Epithelial cell of esophagus (primary cell): ENCODE results near the gene GYPC.
A peak's percentile ranks its signal among the peaks of the same experiment; 100 is the strongest.

Experiments
- DNase-seq: peaks from one replicate; pipeline ENCODE4 v3.0.0; 2010; ENCODE audit warnings: low read depth
- H3K4me3 ChIP-seq: 2 replicates; pipeline ENCODE4 v1.5.1; 2011; ENCODE audit warnings: mild to moderate bottlenecking, low read length, control low read depth
- TF ChIP-seq, protein P1 (sequence below): IDR thresholded peaks from 2 replicates; pipeline ENCODE4 v1.5.1; 2011; ENCODE audit warnings: low read depth, mild to moderate bottlenecking, low read length, control low read depth, inconsistent platforms; ENCODE audit not compliant: insufficient read depth; ENCODE audit errors: missing control alignments

Gene GYPC

DNA sequence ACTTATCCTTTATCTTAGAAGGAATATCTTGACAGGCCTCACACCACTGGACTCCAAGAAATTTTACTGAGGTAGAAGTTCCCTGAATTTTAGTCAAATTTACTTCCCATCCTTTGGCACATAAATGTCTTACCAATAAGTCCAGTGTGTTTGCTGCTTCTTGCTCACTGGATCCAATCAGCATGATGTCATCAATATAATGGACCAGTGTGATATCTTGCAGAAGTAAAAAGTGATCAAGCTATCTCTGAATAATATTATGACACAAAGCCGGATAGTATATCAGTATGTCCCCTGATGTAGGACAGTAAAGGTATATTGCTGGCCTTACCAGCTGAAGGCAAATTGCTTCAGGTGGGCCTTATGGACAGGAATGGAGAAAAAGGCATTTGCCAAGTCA lies 6.9 kb upstream of the GYPC start:
- DNase-seq = no peak
- H3K4me3 ChIP-seq = no peak overlapping the region
- TF ChIP-seq, protein P1, sequence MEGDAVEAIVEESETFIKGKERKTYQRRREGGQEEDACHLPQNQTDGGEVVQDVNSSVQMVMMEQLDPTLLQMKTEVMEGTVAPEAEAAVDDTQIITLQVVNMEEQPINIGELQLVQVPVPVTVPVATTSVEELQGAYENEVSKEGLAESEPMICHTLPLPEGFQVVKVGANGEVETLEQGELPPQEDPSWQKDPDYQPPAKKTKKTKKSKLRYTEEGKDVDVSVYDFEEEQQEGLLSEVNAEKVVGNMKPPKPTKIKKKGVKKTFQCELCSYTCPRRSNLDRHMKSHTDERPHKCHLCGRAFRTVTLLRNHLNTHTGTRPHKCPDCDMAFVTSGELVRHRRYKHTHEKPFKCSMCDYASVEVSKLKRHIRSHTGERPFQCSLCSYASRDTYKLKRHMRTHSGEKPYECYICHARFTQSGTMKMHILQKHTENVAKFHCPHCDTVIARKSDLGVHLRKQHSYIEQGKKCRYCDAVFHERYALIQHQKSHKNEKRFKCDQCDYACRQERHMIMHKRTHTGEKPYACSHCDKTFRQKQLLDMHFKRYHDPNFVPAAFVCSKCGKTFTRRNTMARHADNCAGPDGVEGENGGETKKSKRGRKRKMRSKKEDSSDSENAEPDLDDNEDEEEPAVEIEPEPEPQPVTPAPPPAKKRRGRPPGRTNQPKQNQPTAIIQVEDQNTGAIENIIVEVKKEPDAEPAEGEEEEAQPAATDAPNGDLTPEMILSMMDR = no peak

DNA sequence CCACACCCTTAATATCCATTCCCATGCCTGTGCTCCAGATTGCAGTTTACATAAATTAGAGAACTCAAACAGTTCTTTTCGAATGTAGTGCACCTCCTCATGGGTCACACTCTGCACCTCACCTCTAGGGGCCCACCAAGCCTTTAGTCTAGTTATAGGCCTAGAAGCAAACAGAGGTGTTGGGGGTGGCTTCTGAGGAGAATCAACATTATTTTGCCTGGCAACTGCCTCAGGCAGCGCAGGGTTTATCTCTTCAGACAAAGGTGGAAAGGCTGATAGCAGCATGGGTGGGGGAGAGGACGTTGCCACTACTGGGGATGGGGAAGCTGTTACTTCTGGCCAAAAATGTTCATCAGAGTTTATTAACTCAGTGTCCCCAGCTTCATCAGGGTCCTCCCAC lies 5.0 kb upstream of the GYPC start:
- TF ChIP-seq, protein P1 = no peak

DNA sequence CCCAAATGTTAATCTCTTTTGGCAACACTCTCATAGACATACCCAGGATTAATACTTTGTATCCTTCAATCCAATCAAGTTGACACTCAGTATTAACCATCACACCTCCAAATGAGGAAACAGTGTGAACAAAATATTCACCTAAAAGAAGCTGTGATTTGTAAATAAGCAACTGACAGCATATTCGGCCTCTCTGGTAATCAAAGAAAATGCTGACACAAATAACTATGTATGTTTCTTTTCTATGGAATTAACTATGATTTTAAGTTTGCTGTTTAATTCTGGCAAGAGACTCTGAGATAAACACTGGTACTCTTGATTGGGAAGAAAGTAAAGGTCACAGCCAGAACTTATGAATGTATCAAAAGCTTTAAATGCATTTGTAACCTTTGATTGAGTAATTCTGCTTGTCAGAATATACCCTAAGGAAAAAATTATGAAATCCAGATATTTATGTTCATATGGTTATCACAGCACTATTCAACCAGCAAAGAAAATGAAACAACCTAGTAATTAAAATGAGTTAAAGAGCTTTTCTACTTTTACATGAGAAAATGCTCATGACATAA lies 3.6 kb upstream of the GYPC start:
- no peak overlapping the region for H3K4me3 ChIP-seq
- no peak for DNase-seq
- TF ChIP-seq, protein P1 = no peak

More for the DNA sequence above, 5.0 kb upstream of the GYPC start:
- no peak overlapping the region for H3K4me3 ChIP-seq
- no peak for DNase-seq

DNA sequence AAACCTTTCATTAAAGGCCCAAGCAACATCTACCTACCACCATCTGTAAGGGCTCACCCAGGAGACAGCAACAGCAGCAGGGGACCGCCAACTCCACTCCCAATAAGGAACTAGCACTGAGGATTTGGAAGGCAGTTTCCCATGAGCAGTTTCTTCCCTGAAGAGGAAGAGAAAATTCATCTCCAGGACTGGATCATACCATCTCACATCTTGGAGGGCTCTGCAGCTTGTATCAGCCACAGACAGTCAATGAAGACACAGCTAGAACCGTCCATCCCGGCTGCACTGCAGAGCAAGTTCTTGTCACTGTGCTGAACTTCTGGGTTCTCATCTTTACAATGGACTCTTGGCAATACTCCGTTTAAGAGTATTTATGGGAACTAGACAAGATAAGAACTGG lies 2.8 kb upstream of the GYPC start:
- DNase-seq = no peak
- TF ChIP-seq, protein P1 = no peak
- H3K4me3 ChIP-seq = no peak overlapping the region

DNA sequence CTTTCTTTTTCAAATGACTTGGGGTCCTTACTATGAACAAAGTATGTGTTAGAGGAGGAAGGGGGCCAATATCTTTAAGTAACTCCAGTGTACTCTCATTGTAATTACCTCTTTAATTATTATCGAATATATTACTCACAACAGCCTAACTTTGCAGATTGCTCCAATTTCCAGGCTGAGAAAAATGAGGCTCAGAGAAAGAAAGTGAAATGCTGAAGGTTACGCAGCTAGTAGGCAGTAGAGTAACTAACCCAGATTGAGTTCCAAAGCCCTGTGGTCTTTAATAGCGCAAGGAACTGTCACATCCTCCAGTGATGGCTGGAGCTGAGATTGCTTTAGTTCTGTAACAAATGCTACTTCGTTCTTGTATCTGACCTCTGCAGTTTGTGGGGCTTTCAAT lies 2.2 kb upstream of the GYPC start:
- TF ChIP-seq, protein P1 = no peak
- DNase-seq = no peak
- no peak overlapping the region for H3K4me3 ChIP-seq

DNA sequence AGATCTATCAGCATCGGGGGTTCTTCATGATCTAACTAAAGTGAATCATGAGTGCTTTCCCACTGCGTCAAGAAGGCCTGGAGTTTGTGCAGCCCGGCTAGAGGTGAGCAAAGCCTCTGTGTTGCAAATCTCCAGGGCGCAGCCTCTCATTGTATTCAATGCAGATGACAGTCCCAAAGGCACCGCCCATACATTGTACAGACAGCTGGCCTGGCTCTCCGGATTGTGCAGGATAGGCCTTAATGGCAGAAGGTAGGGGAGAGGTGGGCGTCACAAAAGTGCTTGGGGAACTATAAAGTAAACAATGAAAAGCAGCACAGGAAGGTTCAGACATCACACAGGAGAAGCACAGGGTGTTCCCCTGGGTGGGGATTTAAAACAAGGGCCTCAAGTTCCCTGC lies 907 bp upstream of the GYPC start:
- TF ChIP-seq, protein P1 = no peak
- DNase-seq = no peak

DNA sequence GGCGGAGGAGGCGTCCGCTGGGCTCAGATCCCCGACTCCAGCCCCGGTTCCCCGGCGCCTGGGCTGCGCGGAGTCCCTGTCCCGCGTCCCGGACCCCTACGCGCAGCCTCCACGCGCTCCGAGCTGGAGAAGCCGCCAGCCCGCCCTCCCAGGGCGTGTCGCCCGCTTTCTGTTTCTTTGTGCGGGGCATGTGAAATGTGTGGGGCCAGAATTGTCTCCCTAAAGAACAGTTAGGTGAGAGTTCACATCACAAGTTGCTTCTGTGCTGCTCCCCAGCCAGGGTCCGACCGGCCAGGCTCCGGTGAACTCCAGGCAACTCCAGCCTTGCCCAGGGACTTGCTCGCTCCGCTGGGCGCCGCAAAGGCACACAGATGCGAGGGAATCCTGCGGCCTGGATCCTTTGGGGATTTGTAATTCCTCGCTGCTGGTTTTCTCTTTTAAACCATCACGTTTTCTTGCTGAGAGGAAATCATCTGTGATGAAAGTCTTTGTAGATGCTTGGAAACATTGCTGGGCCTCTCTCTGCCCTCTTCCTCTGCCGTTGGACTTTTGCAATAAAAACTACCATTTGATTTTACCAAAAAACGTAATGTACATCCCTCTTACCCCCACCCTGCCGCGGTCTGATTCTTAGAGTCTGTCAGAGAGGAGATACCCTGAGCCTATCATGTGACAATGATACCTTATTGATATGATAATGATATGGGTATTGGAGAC lies 631 bp downstream of the GYPC start:
- DNase-seq = no peak
- peak overlapping the region; percentile 16 for H3K4me3 ChIP-seq
- TF ChIP-seq, protein P1 = no peak

More for the DNA sequence above, 907 bp upstream of the GYPC start:
- H3K4me3 ChIP-seq = no peak overlapping the region
